Memory B cell (primary cell): Measurements from ENCODE around the gene CLDN18.

Experiments used
- ATAC-seq: fragments of 150-1000 bp; cut with Tn5 transposase; 2 replicates; pipeline ENCODE4 v1.10.0; 2021; ENCODE audit warnings: low read depth, mild to moderate bottlenecking, moderate library complexity
- DNase-seq, 2 donors: peaks; one replicate each; pipeline ENCODE4 v3.0.0; 2022; ENCODE audit warnings: low spot score in 2 of 2
- H3K27ac Mint-ChIP-seq: one replicate; pipeline ENCODE4 v1.8.0; 2022; ENCODE audit warnings: mild to moderate bottlenecking, moderate library complexity, mixed read lengths
- H3K27me3 Mint-ChIP-seq: one replicate; pipeline ENCODE4 v1.8.0; 2022; ENCODE audit warnings: mixed read lengths
- H3K36me3 Mint-ChIP-seq: one replicate; pipeline ENCODE4 v1.8.0; 2022; ENCODE audit warnings: mild to moderate bottlenecking, mixed read lengths
- H3K4me1 Mint-ChIP-seq: one replicate; pipeline ENCODE4 v1.8.0; 2022; ENCODE audit warnings: mixed read lengths
- H3K4me3 Mint-ChIP-seq: one replicate; pipeline ENCODE4 v1.8.0; 2022; ENCODE audit warnings: mild to moderate bottlenecking, moderate library complexity, mixed read lengths
- H3K9me3 Mint-ChIP-seq: one replicate; pipeline ENCODE4 v1.8.0; 2022; ENCODE audit warnings: mixed read lengths

CLDN18 gene

DNA sequence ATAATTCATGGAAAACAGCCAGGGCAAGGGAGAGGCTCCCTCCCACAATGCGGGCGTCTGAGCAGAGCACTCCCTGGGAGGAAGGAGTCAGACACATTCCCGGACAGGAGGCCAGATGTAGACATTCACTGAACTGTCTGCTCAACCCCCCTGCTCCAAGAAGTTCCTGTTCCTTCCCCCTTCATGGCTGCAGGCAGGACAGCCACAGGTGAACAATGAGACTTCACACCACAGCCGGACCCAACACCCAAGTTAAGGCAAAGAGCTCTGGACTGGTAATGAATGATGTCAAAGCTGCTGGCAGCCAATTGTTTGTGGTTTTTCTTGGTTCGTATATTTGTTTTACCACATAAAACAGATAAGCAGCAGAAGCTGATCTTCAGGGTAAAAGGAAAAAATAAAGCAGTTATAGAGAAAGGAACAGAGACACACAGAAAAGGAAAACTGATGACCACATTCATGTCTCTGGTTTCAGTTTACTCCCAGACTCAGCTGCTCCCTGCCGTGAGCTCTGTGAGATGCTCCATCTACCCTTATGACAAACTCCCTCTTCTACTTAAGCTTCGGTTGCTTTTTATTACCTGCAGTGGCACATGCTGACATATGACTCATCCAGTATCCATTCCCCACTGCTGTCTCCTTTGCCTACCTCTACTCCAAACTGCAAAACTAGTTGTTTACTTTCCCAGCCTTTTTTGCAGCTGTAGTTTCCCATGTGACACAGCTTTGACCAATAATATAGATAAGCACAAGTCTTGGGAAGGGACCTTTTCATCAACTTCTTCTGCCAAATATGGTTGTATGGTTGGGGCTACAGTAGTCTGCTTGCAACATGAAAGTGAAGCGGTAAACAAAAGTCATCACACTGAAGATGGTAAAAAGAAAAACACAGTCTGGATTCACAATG lies 72.4 kb downstream of the CLDN18 start:
- no peaks in the 10 kb centered on the region for H3K36me3 Mint-ChIP-seq
- DNase-seq: no peak
- no peak overlapping the region for H3K27ac Mint-ChIP-seq
- no peak overlapping the region for H3K4me3 Mint-ChIP-seq
- no peaks in the 10 kb centered on the region for H3K4me1 Mint-ChIP-seq
- no peak for ATAC-seq
- peaks cover 4% of the 10 kb centered on the region for H3K27me3 Mint-ChIP-seq
- no peaks in the 10 kb centered on the region for H3K9me3 Mint-ChIP-seq

- no peak overlapping the region for H3K27ac Mint-ChIP-seq
- H3K36me3 Mint-ChIP-seq: no peaks in the 10 kb centered on the region
- H3K4me1 Mint-ChIP-seq: no peaks in the 10 kb centered on the region
- no peaks in the 10 kb centered on the region for H3K9me3 Mint-ChIP-seq
- H3K27me3 Mint-ChIP-seq: peaks cover 4% of the 10 kb centered on the region
- DNase-seq (no peak), ATAC-seq (no peak)
- H3K4me3 Mint-ChIP-seq: no peak overlapping the region
Observed at GRCh38 chr3:138082992-138083386, 73.0 kb downstream of the CLDN18 start.
